Measurements from ENCODE around the gene OR8A1.

The OR8A1 gene

DNA sequence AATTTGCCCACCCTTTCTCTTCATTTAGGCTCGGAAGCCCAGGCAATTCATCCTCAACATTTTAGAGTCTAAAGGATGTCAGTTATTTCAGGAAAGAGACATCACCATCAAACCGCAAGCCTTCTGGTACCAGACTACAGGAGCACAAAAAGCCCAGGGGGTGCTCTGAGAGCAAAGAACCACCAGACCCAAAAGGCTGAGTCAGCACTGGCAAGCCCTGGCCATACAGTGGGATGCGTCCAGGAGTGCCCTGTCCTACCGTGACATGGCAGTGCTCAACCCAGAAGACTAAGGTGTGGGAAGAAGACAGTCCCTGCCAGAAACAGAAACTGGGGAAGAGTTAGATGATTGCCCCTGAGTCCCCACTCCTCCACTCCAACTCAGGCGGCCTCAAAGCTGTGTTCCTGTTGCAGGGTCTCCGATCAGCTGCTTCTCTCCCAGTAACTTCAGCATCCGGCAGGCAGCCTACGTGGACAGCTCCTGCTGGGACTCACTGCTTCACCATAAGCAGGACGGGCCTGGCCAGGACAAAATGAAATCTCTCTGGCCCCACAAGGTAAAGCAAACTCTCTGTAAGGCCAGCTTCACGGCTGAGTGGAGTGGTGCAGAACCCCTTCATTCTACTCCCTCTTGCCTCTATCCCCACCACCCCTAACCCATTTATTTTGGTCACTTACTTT, 42.9 kb downstream of the OR8A1 start:
- DNase-seq (ENCODE audit: extremely low read depth, low read depth): no peak
- H3K4me3 ChIP-seq (replicated peaks; ENCODE audit: low read depth, low read length): no peak overlapping the region
- TF ChIP-seq, protein P1, sequence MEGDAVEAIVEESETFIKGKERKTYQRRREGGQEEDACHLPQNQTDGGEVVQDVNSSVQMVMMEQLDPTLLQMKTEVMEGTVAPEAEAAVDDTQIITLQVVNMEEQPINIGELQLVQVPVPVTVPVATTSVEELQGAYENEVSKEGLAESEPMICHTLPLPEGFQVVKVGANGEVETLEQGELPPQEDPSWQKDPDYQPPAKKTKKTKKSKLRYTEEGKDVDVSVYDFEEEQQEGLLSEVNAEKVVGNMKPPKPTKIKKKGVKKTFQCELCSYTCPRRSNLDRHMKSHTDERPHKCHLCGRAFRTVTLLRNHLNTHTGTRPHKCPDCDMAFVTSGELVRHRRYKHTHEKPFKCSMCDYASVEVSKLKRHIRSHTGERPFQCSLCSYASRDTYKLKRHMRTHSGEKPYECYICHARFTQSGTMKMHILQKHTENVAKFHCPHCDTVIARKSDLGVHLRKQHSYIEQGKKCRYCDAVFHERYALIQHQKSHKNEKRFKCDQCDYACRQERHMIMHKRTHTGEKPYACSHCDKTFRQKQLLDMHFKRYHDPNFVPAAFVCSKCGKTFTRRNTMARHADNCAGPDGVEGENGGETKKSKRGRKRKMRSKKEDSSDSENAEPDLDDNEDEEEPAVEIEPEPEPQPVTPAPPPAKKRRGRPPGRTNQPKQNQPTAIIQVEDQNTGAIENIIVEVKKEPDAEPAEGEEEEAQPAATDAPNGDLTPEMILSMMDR (IDR thresholded peaks at IDR 0.05; ENCODE audit: low read depth, low read length, missing control alignments): no peak

DNA sequence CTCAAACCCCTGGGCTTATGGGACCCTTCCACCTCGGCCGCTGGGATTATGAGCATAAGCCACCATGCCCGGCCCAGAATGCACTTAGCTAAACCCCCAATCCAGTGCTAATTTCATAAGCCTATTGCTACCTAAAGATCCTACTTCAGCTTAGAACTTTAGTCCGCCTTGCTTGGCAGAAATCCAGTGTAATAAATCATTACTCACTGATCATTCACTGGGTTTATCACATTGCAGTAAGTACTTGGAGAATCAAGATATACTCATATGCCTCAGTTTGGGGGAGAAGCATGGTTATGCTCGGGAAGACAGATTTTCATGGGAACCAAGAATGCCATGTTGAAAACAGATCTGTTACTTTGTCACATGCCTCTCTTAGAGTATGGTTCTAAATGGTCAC, 49.1 kb downstream of the OR8A1 start:
- DNase-seq (ENCODE audit: extremely low read depth, low read depth): no peak
- H3K4me3 ChIP-seq (replicated peaks; ENCODE audit: low read depth, low read length): no peak overlapping the region
- TF ChIP-seq, protein P1 (IDR thresholded peaks at IDR 0.05; ENCODE audit: low read depth, low read length, missing control alignments): no peak

All from HFF-Myc (cell line).